ENCODE data around the gene IGFBP2.

IGFBP2 gene

DNA sequence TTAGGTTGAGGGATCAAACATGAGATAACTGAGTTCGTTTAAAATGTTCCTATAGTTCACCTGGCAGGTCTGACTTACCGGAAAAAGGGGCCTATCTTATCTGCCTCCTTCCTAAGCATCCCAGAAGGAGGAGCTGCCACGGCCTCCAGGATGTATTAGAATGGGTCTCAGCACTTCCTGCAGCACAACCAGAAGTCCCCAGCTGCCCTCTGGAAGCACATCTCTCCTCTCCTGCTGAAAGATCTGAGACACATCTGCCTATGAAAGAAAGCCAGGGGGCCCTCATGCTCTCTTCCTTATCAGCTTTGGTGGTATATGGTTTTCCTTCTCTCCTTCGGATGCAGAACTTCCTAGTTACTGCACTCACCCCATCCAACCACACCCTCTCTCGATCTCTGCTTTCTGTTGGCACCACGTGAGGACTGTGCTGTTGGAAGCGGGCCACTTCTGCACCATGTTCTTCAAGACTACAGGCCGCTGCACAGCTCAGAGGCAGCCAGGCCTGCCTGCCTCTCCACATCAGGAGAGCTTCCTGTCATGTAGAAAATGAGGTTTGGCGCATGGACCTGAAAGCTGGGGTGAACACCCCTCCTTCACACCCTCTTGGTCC lies 55.6 kb downstream of the IGFBP2 start:
- DNase-seq: no peak

- DNase-seq: peak; percentile 14
Measured at GRCh38 chr2:216689397-216689796, 56.2 kb downstream of the IGFBP2 start.

GRCh38 chr2:216690456-216690852 lies 57.2 kb downstream of the IGFBP2 start:
- no peak for DNase-seq

DNA sequence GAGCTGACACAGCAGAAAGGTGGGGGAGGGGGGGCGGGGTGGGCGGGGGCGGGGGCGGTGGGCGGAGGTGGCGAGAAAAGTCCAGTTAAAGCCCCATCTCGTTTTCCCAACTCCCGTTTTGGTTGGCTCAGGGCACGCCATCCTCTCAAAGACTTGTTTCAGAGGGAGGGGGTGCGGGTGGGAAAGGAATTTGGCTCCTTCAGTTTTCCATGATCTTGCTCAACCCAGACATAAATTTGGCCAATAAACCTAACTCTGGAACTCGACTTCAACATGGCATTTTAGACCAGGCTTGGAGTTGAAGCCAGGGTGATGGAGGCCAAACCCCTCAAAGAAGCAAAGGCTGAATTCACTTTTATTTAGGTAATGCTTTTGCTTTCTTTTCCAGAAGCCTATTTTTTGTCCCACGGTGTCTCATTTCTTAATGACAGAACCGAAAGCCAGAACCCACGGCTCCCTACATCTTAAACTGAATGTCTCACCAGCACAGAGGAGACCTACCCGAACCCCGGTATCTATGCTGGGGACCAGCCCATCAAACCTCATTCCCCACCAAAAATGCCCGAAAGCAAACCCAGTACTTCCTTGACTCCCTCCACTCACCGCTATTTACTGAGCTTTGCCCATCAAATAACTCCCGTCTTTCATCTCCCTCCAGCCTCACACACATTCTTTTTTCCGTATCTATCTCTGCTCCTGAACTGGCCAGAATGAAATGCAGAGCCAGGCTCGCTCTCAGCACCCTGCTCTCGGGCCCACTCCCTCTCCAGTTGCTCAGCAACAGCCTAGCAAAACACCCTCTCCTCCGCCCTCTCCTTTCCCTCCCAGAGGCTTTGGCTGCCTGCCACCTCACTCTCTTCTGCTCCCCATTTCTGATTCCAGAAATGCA lies 57.9 kb downstream of the IGFBP2 start:
- DNase-seq: peak; percentile 87

DNA sequence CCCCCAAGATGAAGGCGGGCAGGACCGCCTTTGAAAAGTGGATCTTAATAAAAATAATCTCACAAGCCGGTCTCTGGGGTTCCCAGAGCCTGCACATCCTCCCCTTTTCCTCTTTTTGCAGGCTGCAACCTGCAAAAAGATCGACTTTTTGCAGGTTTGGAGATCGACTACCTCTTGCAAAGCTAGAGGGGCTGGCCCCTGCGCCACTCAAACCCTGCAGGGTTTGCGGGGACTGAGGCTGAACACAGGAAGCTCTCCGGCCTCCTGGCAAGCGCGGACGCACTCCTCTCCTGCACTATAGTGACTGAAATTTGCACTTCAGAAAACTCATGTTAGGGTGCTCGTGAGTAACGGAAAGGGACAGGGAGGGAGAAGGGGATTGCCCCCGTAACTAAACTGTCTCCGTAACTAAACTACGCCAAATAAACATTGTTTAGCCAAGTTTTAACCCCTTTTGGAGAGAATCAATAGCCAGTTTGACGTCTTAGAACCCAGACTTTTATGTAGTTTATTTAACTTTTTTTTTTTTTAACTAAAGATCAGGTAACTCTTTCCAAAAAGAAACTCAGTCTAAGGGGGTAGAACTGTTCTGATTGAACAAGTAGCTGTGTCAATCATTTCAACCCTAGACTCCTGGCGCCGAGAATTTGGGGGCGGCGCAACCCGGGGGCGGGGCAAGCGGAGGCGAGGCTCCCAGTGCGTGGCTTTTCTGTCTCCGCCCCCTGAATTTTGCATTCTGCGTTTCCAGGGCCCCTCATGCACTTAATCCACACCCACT lies 59.6 kb downstream of the IGFBP2 start:
- peak; percentile 94 for DNase-seq

GRCh38 chr2:216693414-216694080 lies 60.3 kb downstream of the IGFBP2 start:
- peak; percentile 67 for DNase-seq

DNA sequence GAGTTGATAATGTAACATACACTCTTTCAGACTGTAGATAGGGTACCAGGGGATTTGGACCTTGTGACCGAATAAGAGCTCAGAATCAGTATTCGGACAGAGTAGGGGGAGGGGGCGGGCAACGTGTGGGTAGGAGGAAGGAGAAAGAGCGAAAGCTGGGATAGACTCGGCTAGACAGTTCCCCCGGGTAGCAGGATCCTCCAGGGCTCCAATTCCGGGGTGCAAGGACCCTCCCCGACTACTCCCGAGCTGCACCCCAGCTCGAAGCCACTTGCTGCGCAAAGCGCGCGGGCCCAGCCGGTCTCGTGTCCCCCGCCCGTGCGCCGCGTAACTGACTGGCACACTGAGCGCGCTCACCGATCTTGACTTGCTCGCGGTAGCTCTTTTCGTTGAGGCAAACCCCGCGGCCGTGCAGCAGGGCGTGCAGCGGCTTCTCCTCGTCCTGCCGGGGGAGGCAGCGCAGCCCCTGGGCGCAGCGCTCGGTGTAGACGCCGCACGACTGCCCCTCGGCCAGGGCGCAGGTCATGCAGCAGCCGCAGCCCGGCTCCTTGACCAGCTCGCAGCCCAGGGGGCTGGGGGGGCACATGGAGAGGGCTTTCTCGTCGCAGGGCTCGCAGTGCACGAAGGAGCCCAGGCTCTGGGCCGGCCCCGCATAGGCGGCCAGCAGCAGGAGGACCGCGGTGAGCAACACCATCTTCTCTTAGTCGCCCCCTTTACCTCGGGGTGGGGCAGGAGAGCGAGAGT lies 61.0 kb downstream of the IGFBP2 start:
- DNase-seq: peak; percentile 78

DNA sequence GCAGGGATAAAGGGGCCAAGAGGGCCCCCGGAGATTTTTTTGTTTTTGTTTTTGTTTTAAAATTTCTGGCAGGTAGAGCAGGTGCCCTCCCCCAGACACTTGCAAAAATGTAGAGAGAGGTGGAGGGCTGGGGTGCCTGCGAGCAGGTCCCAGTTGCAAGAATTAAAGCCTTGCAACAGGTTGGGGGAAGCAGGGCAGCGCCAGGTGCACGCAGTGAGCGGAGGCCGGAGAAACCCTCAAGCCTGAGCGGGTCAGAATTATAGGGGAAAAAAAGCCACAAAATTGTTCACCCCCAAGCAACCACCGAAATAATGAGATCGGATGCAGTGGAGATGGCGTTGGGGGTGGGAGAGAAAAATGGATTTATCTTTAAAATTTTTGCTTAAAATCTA lies 61.6 kb downstream of the IGFBP2 start:
- DNase-seq: peak; percentile 51

- peak; percentile 93 for DNase-seq
Measured at GRCh38 chr2:216695401-216695821, 62.2 kb downstream of the IGFBP2 start, which contains the start of gene IGFBP5. Gene IGFBP5, minus strand, starts transcription at chr2:216695549. Its CDS starts 774 bp downstream, at chr2:216694775.

DNA sequence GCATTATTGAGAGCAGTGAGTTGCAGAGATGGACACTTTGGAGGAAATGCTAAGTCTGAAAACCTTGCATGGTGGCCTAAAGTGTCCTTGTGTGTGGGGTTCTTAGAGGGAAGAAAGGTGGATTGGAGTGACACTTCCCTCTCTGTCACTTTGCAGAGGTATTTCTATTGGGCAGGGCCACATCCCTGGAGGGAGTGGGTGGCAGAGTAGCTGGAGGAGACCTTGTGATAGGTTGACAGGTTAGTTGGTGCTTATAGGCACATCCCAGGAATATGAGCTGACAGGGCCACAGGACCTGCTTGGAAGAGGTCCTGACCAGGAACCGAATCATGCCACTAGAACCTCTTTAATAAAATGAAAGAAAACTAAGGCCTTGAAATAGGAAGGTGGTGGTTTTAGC lies 63.1 kb downstream of the IGFBP2 start:
- DNase-seq: peak; percentile 56

- DNase-seq: peak; percentile 73
Measured at GRCh38 chr2:216696751-216697560, 63.7 kb downstream of the IGFBP2 start.

DNA sequence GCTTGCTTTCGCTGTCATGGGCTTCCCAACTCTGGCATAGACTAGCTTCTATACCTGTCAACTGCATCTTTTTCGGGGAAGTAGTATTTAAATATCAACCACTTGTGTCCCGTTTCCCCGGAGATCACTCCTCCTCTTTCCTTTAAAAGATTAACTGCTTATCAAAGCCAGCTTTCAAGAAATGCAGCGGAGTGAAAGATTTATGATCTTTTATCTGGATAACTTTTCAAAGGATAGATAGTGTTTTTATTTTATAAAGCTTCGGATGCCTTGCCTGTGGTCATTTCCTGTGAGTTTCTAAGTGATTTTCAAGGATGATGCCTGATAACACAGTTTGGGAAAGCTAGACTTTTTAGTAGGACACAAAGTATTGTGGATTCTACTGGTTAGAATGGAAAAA lies 65.1 kb downstream of the IGFBP2 start:
- no peak for DNase-seq

GRCh38 chr2:216698895-216699294 lies 65.7 kb downstream of the IGFBP2 start:
- peak; percentile 91 for DNase-seq

GRCh38 chr2:216700088-216700567 lies 66.9 kb downstream of the IGFBP2 start:
- DNase-seq: peak; percentile 96

DNA sequence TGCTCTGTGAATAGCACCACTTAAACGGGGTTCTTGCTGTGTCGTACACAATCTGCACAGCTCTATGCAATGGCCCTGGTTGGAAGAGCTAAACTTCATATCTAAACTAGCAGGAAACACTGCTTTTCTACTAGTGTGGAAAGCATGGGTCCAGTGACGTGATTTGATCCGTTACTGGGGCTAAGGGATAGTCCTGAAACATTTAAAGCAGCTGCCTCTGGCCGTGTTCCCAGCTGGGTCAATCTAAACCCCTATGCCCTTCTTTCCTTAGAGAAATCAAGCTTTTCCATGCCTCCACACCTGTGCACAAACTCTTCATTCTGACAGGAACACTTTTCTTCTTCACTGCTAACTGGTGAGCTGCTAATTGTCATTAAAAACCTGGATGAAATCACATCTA lies 67.6 kb downstream of the IGFBP2 start:
- peak; percentile 65 for DNase-seq

DNA sequence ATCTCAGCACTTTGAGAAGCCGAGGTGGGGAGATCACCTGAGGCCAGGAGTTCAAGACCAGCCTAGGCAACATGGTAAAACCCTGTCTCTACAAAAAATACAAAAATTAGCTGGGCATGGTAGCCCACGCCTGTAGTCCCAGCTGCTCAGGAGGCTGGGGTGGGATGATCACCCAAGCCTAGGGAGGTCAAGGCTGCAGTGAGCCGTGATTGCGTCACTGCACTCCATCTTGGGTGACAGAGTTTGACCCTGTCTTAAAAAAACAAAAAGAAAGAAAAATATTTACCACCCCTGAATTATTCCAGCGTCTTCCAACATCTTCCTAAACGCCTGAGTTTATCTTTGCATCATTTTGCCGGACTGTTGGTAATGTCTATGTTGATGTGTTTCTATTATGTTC lies 68.3 kb downstream of the IGFBP2 start:
- DNase-seq: no peak

- no peak for DNase-seq
Measured at GRCh38 chr2:216702756-216703155, 69.5 kb downstream of the IGFBP2 start.

DNA sequence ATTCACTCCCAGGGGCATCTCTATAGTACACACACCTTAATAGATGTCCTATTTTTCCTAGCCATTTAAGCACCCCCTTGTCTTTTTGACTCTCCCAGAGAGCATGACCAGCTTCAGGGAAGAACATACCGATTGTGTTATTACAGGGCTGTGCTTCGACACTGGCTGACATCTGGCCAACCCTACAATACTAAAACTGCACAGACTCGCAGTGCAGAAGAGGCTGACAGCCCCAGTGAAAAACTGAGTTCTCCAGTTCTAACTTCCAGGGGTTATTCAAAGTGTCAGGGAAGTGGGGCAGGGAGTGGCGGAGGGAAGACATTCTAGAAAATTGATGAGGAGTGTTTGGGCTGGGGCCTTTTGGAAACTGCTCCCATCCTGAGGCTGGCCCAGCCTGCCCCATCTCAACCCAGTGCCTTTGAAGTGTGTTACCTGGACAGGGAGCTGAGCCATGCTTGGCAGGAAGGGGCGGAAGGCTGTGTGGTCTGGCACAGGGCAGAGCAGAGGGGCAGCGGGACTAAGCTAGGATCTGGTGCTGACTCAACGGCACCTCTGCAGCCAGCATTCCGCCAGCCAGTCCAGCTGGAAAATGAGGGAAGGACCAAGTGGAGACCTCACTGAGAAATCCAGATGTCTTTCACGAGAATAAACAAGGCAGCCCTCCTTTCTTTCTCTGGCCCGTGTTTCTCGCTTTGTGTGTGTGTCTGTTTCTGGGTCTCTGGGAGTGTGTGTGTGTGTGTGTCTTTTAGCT lies 77.5 kb downstream of the IGFBP2 start:
- no peak for DNase-seq

GRCh38 chr2:216711348-216711747 lies 78.1 kb downstream of the IGFBP2 start:
- no peak for DNase-seq

GRCh38 chr2:216713691-216714336 lies 80.6 kb downstream of the IGFBP2 start:
- DNase-seq: peak; percentile 37

All from NCI-H69 (cell line).